ENCODE measurements around the gene SDR39U1. TPM values are rescaled to one million over a fixed set of nuclear protein-coding genes. Genes with fewer than 3 reads are reported as not detected.

The SDR39U1 gene
- polyA plus RNA-seq, 1 donor from 2014 or later, result 94.0 TPM

DNA sequence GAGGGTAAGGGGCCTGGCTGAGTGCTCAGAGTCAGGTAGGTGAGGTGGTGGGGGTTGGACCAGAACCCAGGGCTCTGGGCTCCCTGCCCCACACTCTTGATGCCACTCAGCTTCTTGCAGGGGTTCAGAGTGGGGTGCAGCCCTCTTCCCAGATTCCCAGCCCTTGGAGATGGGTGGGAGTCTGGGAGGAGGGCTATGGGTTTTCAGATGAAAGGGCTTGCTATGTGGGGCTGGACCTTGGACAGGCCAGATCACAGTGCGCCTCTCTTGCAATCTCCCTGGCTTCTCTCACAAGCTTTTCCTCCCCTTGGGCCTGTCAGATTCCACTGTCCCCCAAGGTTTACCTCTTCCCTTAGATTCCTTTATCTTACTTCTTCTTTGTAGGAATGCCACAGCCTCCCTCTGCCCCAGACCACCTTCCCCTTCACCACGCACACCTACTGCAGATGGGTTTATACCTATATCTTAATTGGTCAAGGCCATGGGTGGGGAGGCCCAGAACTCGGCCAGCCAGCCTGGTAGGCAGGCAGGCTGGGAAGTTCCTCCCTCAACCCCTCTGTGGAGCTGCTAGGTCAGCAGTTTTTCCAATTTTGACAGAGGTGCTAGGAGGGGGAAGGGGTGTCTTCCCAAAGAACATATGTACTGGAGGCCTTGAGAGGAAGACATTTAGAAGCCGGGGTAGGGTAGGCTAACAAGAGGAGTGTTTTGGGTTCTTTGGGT lies 42.4 kb downstream of the SDR39U1 start:
- Mint-ChIP-seq H3K4me1 (peaks cover 4% of the 10 kb centered on the region in 3 donors), H3K27me3 (peaks cover 21% of the 10 kb centered on the region), H3K9me3 (no peaks in the 10 kb centered on the region), H3K4me3 (peak overlapping the region in 2 of 4 donors; percentile 46 to 90), H3K36me3 (peaks cover 3% of the 10 kb centered on the region), H3K27ac (no peak overlapping the region)

DNA sequence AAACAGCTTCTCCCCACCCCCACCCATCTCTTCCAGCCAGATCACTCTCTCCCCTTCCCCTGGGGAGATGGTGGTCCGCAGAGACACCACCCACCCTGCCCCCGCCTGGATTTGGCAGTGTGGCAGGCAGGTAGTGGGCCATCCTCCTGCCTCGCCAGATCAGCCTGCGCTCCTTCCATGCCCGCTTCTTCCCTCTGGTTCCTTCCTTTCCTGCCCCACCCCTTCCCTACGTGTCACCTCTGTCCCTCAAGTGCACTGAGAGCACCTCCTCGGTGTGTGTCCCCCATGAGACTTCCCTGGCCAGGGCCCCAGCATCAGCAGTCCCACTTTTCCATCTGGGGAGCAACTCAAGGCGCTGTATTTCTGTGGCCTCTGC lies 43.1 kb downstream of the SDR39U1 start:
- Mint-ChIP-seq H3K4me3 (peak overlapping the region in 3 of 4 donors; percentile 65 to 90 (median 72)), H3K36me3 (peaks cover 3% of the 10 kb centered on the region), H3K4me1 (peaks cover 4% of the 10 kb centered on the region in 3 donors), H3K9me3 (no peaks in the 10 kb centered on the region), H3K27ac (peak overlapping the region in 1 of 3 donors; percentile 68), H3K27me3 (peaks cover 21% of the 10 kb centered on the region)

DNA sequence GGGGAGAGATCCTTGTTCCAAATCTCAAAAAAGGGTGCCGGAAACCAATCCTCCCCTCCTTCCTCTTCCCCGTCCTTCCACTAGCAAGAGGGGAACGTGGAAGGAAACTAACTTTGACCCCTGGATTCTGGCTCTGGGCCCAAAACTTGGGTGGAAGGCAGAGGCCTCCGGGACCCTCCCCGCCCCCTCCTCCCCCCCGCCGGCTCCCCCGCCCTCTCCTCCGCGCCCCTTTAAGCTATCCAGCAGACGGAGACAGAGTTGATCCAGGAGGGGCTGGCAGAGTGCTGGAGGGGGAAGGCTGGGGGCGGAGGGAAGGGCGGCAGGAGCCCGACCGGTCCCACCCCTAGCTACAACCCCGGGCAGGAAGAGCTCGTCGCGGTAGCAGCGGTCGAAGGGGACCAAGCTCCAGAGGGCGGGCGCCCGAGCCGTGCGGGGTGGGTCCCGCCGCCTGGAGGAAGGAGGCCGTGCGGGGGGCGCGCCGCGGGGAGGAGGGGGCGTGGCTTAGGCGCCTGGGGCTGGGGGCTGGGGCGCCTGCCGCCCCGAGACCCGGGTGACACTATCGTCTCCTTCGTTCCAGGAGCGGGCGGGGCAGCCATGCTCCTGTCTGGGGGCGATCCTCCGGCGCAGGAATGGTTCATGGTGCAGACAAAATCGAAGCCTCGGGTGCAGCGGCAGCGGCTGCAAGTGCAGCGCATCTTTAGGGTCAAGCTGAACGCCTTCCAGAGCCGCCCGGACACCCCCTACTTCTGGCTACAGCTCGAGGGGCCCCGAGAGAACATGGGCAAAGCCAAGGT lies 43.7 kb downstream of the SDR39U1 start, which contains the start of gene NYNRIN:
Gene NYNRIN, plus strand, starts transcription at position 351 of the 794 bp plus-strand sequence. Its CDS starts 244 bp downstream, at position 595.
- H3K36me3 Mint-ChIP-seq, result peaks cover 3% of the 10 kb centered on the region
- H3K27me3 Mint-ChIP-seq, result peaks cover 21% of the 10 kb centered on the region
- peak within 1 kb of the TSS in 1 of 3 donors; percentile 68 for H3K27ac Mint-ChIP-seq
- peak within 1 kb of the TSS; percentile 43 to 90 (median 68) for H3K4me3 Mint-ChIP-seq
- no peaks in the 10 kb centered on the region for H3K9me3 Mint-ChIP-seq
- H3K4me1 Mint-ChIP-seq, result peaks cover 4% of the 10 kb centered on the region in 3 donors

DNA sequence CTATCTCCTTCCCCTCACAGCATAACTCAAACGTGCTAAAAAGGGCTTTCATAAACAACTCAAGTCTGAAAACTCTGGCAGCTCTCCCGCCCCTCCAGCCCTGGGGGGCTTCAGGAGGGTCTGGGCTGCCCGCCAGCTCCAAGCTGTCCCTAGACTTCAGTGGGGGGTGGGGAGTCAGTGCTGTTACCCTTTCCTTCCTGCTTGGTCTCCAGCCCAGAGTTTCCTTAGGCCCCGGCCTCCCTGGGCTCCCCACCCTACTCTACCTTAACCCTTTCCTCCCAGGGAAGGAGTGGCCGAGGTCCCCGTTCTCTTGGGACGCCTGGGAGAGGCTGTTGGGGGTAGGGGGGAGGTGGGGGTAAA lies 44.3 kb downstream of the SDR39U1 start:
- Mint-ChIP-seq H3K4me3 (peak overlapping the region in 2 of 4 donors; percentile 14 to 43), H3K27ac (no peak overlapping the region), H3K4me1 (peaks cover 4% of the 10 kb centered on the region in 3 donors), H3K9me3 (no peaks in the 10 kb centered on the region), H3K27me3 (peaks cover 23% of the 10 kb centered on the region), H3K36me3 (peaks cover 3% of the 10 kb centered on the region)

DNA sequence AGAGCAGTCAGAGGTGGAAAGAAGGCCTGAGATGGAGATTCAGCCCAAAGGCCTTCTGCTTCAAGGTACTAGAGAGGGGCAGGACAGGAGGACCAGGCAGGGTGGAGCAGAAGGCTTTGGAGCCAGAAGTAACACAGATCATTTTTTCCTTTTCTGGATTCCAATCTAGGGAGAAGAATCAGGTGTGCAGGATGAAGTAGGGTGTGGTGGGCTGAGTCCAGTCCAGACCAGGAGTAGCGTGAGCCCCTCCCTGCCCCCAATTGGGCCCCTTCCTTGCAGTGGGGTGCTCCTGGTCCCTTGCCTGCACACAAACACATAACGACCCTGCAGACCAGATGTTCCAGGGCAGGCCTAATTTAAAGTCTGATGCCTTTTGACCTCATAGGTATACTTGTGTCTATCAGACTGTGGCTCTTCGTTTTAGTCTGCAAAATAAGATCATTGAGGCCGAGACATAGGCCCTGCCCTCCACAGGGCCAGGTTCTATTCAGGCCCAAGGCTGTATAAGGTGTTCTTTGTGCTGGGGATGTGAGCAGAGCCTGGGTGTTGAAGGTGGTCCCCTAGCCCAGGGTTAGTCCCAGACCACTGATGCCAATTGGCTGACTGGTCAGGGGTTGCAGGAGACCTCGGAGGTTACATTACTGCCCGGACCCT lies 44.8 kb downstream of the SDR39U1 start:
- Mint-ChIP-seq H3K36me3 (peaks cover 3% of the 10 kb centered on the region), H3K4me1 (peaks cover 4% of the 10 kb centered on the region in 3 donors), H3K9me3 (no peaks in the 10 kb centered on the region), H3K4me3 (peak overlapping the region in 3 of 4 donors; percentile 25 to 58 (median 43)), H3K27me3 (peaks cover 21% of the 10 kb centered on the region), H3K27ac (no peak overlapping the region)

DNA sequence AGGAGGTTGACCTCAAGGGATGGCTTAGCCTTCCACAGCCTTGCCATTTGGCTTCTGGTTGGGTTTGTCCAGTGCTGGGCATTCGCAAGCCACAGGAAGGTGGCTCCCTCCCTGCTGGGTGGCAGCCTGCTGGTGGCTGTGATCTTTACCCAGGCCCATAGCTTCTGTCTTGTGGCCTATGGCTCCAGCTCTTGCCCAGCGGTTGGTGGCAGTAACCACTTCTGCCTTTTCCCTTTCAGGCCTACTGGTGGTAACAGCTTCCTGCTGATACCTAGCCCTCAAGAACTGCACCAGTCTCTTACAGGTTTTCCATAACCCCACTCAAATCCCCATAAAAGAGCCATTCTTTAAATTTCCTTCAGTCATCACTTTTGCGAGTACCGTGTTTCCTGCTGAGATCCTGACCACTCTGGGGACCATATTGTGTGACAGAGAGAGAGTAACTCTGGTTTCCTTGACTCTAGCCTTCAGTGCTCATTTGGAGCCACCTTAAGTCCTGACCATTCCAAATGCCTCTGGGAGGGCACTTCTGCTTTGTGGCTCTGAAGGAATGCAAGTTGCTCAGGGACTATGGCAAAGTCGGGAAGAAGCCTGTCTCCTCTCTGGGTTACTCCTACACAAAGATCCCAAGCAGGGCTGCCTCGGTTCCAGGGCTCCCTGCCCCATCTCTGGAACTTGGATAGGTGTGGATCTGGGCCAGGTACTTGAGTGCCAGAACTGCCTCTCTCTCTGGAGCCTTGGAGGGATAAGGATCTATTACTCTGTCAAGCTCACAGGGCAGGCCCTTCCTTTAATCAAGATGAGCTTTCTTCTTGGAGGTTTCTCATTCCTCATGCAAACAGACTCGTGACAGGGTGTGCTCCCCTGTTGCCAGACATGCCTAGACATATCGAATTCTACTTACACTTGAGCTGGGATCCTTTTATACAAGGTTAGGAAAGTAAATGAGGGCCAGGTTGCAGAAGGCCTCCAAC lies 46.7 kb downstream of the SDR39U1 start:
- H3K4me1 Mint-ChIP-seq, result peaks cover 4 to 6% (median 4%) of the 10 kb centered on the region in 3 donors
- peaks cover 19% of the 10 kb centered on the region for H3K27me3 Mint-ChIP-seq
- no peaks in the 10 kb centered on the region for H3K9me3 Mint-ChIP-seq
- no peak overlapping the region for H3K27ac Mint-ChIP-seq
- peak overlapping the region in 1 of 4 donors; percentile 4 for H3K4me3 Mint-ChIP-seq
- H3K36me3 Mint-ChIP-seq, result no peaks in the 10 kb centered on the region

DNA sequence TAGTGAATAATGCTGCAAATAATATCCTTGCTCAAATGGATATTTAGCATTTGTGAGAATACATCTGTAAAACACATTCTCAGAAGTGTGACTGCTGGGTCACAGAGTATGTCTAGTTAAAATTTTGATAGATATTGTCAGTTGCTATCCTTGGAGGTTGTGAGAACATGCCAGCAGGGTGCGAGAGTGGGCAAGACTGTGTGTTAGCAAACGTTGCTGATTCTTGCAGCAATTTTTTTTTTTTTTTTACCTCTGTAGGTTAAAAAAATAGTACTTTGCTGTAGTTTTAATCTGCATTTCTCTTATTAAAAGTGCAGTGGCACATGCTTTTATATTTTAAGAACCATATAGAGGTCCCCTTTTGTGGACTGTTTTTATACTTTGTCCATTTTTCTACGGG lies 48.3 kb downstream of the SDR39U1 start:
- Mint-ChIP-seq H3K36me3 (no peaks in the 10 kb centered on the region), H3K27me3 (peaks cover 12% of the 10 kb centered on the region), H3K9me3 (no peaks in the 10 kb centered on the region), H3K4me3 (no peak overlapping the region), H3K4me1 (peaks cover 0 to 4% (median 1%) of the 10 kb centered on the region in 3 donors), H3K27ac (no peak overlapping the region)

DNA sequence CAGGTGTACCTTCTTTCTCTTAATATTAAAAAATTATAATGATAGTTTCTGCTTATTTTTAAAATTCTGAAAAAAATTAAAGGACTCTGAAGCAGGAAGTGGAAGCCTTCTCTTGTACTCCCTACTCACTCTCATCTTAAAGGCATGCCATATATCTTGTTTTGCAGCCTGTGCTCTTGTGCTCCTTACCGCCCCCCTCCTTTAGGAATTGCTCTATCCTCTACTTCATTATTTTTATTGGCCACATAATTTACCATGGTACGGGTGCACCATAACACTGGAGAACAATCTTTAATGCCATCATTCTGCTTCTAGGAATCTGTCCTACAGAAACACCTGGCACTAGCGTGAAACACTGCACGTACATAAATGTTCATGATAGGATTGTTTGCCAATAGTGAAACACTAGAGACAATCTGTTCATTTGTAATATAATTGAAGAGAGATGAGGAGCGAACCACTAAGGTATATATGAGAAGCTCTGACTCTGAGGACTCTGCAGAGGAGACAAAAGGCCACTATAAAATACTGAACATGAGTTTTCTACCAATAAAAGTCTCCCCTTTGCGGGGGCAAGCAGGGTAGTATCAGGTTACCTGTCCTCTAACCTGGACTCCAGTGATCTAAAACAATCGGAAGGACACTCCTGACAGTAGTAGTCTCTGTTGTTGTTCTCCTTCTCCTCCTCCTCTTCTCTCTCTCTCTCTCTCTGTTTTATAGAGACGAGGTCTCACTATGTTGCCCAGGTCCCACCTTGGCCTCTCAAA lies 50.1 kb downstream of the SDR39U1 start:
- H3K4me1 Mint-ChIP-seq, result peaks cover 0 to 4% (median 1%) of the 10 kb centered on the region in 3 donors
- H3K27ac Mint-ChIP-seq, result no peak overlapping the region
- peaks cover 0 to 2% (median 0%) of the 10 kb centered on the region in 3 donors for H3K9me3 Mint-ChIP-seq
- H3K27me3 Mint-ChIP-seq, result peaks cover 15% of the 10 kb centered on the region
- no peaks in the 10 kb centered on the region for H3K36me3 Mint-ChIP-seq
- H3K4me3 Mint-ChIP-seq, result no peak overlapping the region

DNA sequence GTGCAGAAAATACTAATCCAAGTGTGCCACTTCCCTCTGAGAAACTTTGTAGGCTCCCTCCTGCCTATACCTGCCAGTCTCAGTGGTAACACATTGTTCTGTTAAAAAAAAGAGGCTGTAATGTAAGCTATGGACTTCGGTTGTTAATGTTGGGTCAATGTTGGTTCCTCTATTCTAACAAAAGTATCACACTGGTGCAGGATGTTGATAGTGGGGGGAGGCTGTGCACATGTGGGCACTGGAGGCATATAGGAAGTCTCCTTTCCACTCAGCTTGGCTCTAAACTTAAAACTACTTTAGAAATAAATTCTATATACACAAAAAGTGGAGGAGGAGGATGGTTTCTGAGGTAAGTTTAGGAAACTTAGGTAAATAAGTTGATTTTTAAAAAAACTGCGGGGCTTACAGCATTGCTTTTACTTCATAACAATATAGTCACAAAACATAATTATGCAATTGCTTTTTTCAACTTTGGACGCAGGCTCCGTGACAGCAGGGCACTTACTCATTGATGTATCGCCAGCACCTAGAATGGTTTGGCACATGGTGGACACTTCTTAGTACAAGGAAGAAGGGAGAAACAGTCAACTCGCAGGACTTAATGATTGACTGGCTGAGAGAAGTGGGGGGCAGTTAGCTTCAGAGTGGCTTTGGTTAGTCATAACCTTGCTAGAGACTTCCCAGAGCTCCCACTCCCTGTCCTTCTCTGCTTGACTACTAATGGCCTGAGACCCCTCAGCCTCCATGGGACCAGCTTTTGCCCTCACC lies 51.7 kb downstream of the SDR39U1 start:
- H3K36me3 Mint-ChIP-seq, result no peaks in the 10 kb centered on the region
- H3K27ac Mint-ChIP-seq, result no peak overlapping the region
- H3K9me3 Mint-ChIP-seq, result peaks cover 0 to 2% (median 0%) of the 10 kb centered on the region in 3 donors
- peaks cover 17% of the 10 kb centered on the region for H3K27me3 Mint-ChIP-seq
- H3K4me3 Mint-ChIP-seq, result no peak overlapping the region
- H3K4me1 Mint-ChIP-seq, result peaks cover 0 to 1% (median 0%) of the 10 kb centered on the region in 3 donors

Other genes with a start within 250 kb of the SDR39U1 start
- 25.1 TPM for gene TM9SF1, start 247.3 kb downstream of the SDR39U1 start, polyA plus RNA-seq
- gene TSSK4, start 237.1 kb downstream of the SDR39U1 start, polyA plus RNA-seq, result 0.84 TPM
- 170 TPM for gene CHMP4A, start 229.3 kb downstream of the SDR39U1 start, polyA plus RNA-seq
- gene MDP1, start 226.7 kb downstream of the SDR39U1 start, polyA plus RNA-seq, result 33.5 TPM
- gene NEDD8, start 210.4 kb downstream of the SDR39U1 start, polyA plus RNA-seq, result 273 TPM
- gene GMPR2, start 209.8 kb downstream of the SDR39U1 start, polyA plus RNA-seq, result 64.1 TPM
- gene TINF2, start 200.2 kb downstream of the SDR39U1 start, polyA plus RNA-seq, result 186 TPM
- gene TGM1, start 179.6 kb downstream of the SDR39U1 start, polyA plus RNA-seq, result not detected
- 37.9 TPM for gene RABGGTA, start 171.2 kb downstream of the SDR39U1 start, polyA plus RNA-seq
- 27.3 TPM for gene DHRS1, start 143.0 kb downstream of the SDR39U1 start, polyA plus RNA-seq
- gene NOP9, start 142.9 kb downstream of the SDR39U1 start, polyA plus RNA-seq, result 1.6 TPM
- gene CIDEB, start 134.8 kb downstream of the SDR39U1 start, polyA plus RNA-seq, result 19.2 TPM
- 0.97 TPM for gene LTB4R2, start 132.6 kb downstream of the SDR39U1 start, polyA plus RNA-seq
- gene LTB4R, start 131.3 kb downstream of the SDR39U1 start, polyA plus RNA-seq, result 2.5 TPM
- 0.75 TPM for gene ADCY4, start 107.7 kb downstream of the SDR39U1 start, polyA plus RNA-seq
- 14.8 TPM for gene RIPK3, start 102.8 kb downstream of the SDR39U1 start, polyA plus RNA-seq
- gene NFATC4, start 74.6 kb downstream of the SDR39U1 start, polyA plus RNA-seq, result 0.20 TPM
- gene NYNRIN, start 43.8 kb downstream of the SDR39U1 start, polyA plus RNA-seq, result not detected
- 2.9 TPM for gene CBLN3, start 13.1 kb downstream of the SDR39U1 start, polyA plus RNA-seq
- 26.5 TPM for gene KHNYN, start 12.8 kb downstream of the SDR39U1 start, polyA plus RNA-seq
- not detected for gene CMA1, start 65.5 kb upstream of the SDR39U1 start, polyA plus RNA-seq
- not detected for gene CTSG, start 133.5 kb upstream of the SDR39U1 start, polyA plus RNA-seq
- gene GZMH, start 166.9 kb upstream of the SDR39U1 start, polyA plus RNA-seq, result 24.2 TPM
- gene GZMB, start 191.4 kb upstream of the SDR39U1 start, polyA plus RNA-seq, result 7.9 TPM